ENCODE results near the gene KPNA6. TPM values are rescaled to one million over a fixed set of nuclear protein-coding genes. Genes with fewer than 3 reads are reported as not detected.
A peak's percentile ranks its signal among the peaks of the same experiment; 100 is the strongest.
"Not testable (repeated sequence)": the region's sequence is repeated elsewhere in the genome, so short reads cannot be mapped to it uniquely, and the experiment has no call there.

Gene KPNA6
- total and polyA plus RNA-seq, 4 experiments from 2014 or later = 25.4 to 62.5 (median 42.9) TPM

GRCh38 chr1:32151319-32151787 is 43.5 kb downstream of the KPNA6 start:
- H3K27me3 Mint-ChIP-seq = no peaks in the 10 kb centered on the region
- H3K4me1 Mint-ChIP-seq = peaks cover 6 to 25% (median 18%) of the 10 kb centered on the region in 4 donors
- DNase-seq = no peak
- ChIA-PET POLR2A (ENCODE audit: partially characterized antibody) (no interaction called here), CTCF (ENCODE audit: partially characterized antibody) (interaction anchor here (0.5 to 1.1 kb wide), 3 partner anchors 65 to 563 kb away, joined by 3 to 4 read pairs (median 3); no protein-coding TSS in a partner anchor)
- Histone ChIP-seq H3K4me1 (ENCODE audit: insufficient read depth, low read length) (no peaks in the 10 kb centered on the region), H3K36me3 (ENCODE audit: insufficient read depth, low read length) (peaks cover 6% of the 10 kb centered on the region), H3K4me3 (ENCODE audit: low read length in 2 of 2) (no peak overlapping the region), H3K9me3 (ENCODE audit: control insufficient read depth in 1 of 2, low read length in 2 of 2) (no peaks in the 10 kb centered on the region), H3K27me3 (ENCODE audit: insufficient read depth, low read length) (no peaks in the 10 kb centered on the region), H3K27ac (ENCODE audit: low read depth, low read length) (no peak overlapping the region)
- intact Hi-C loops (cut with micrococcal nuclease) = no loop called here
- H3K4me3 Mint-ChIP-seq = peak overlapping the region in 1 of 8 donors; percentile 44
- peaks cover 0 to 18% (median 11%) of the 10 kb centered on the region in 8 donors for H3K9me3 Mint-ChIP-seq
- H3K27ac Mint-ChIP-seq = peak overlapping the region in 2 of 7 donors; percentile 7 to 27
- peaks cover 27 to 33% of the 10 kb centered on the region in 2 donors for H3K36me3 Mint-ChIP-seq

DNA sequence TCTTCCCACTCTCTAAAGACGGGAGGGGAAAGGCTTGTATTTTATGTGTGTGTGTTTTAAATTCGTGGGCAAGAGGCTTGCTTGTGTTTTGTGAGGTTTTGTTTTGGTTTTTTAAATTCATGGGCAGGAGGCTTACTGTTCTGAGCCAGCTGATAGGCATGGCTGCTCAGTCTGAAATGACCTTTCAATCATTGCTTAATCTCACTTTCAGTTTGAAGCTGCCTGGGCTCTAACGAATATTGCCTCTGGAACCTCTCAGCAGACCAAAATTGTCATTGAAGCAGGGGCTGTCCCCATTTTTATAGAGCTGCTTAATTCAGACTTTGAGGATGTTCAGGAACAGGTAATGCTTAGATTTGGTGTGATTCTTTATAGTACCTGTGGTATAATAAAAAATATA is 51.3 kb downstream of the KPNA6 start:
- H3K4me1 Mint-ChIP-seq = peaks cover 0 to 4% (median under 1%) of the 10 kb centered on the region in 4 donors
- peak overlapping the region in 1 of 7 donors; percentile 64 for H3K27ac Mint-ChIP-seq
- POLR2A ChIA-PET (ENCODE audit: partially characterized antibody) = no interaction called here
- H3K9me3 ChIP-seq (ENCODE audit: control insufficient read depth in 1 of 2, low read length in 2 of 2) = no peaks in the 10 kb centered on the region
- intact Hi-C loops (cut with micrococcal nuclease) = no loop called here
- no peaks in the 10 kb centered on the region for H3K4me1 ChIP-seq (ENCODE audit: insufficient read depth, low read length)
- H3K27me3 ChIP-seq (ENCODE audit: insufficient read depth, low read length) = no peaks in the 10 kb centered on the region
- no peak overlapping the region for H3K27ac ChIP-seq (ENCODE audit: low read depth, low read length)
- H3K27me3 Mint-ChIP-seq = no peaks in the 10 kb centered on the region
- peaks cover 66 to 78% of the 10 kb centered on the region in 2 donors for H3K36me3 Mint-ChIP-seq
- H3K4me3 ChIP-seq (ENCODE audit: low read length in 2 of 2) = no peak overlapping the region
- CTCF ChIA-PET (ENCODE audit: partially characterized antibody) = interaction anchor here (1.1 kb wide), 1 partner anchor 242 kb away, joined by 3 read pairs; no protein-coding TSS in a partner anchor
- no peaks in the 10 kb centered on the region for H3K9me3 Mint-ChIP-seq
- H3K4me3 Mint-ChIP-seq = no peak overlapping the region
- no peak for DNase-seq
- peaks cover 71% of the 10 kb centered on the region for H3K36me3 ChIP-seq (ENCODE audit: insufficient read depth, low read length)

DNA sequence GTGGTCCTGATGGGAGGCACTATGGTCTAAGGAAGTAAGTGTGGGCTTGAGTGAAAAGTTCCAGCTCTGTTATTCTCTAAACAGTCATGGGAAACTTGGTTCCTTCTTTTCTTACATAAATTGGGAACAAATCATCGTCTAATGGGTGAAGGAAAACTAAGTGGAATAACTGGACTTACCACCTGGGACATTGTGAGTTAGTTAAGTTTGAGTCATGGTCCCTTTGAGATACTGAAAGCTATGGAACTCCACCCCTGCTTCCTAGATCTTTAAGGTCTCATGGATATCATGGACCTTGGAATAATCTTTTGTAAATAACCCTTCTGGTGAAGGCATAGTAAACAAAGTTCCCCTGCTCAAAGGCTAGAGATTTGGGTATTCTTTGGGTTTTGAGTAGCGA is 55.5 kb downstream of the KPNA6 start:
- ChIA-PET CTCF (ENCODE audit: partially characterized antibody) (interaction anchor here (1.2 kb wide), 1 partner anchor 237 kb away, joined by 3 read pairs; no protein-coding TSS in a partner anchor), POLR2A (ENCODE audit: partially characterized antibody) (interaction anchor here (1.2 kb wide), 1 partner anchor 17 kb away, joined by 3 read pairs; the partner anchor contains the start of gene TXLNA)
- Histone ChIP-seq H3K27ac (ENCODE audit: low read depth, low read length) (no peak overlapping the region), H3K27me3 (ENCODE audit: insufficient read depth, low read length) (no peaks in the 10 kb centered on the region), H3K9me3 (ENCODE audit: control insufficient read depth in 1 of 2, low read length in 2 of 2) (no peaks in the 10 kb centered on the region), H3K4me3 (ENCODE audit: low read length in 2 of 2) (no peak overlapping the region), H3K4me1 (ENCODE audit: insufficient read depth, low read length) (no peaks in the 10 kb centered on the region), H3K36me3 (ENCODE audit: insufficient read depth, low read length) (peaks cover 61% of the 10 kb centered on the region)
- peak overlapping the region in 1 of 7 donors; percentile 4 for H3K27ac Mint-ChIP-seq
- peaks cover 0 to 1% (median 0%) of the 10 kb centered on the region in 4 donors for H3K4me1 Mint-ChIP-seq
- peaks cover 54 to 69% of the 10 kb centered on the region in 2 donors for H3K36me3 Mint-ChIP-seq
- no peaks in the 10 kb centered on the region for H3K27me3 Mint-ChIP-seq
- intact Hi-C loops (cut with micrococcal nuclease) = no loop called here
- DNase-seq = no peak
- no peaks in the 10 kb centered on the region for H3K9me3 Mint-ChIP-seq
- H3K4me3 Mint-ChIP-seq = no peak overlapping the region

DNA sequence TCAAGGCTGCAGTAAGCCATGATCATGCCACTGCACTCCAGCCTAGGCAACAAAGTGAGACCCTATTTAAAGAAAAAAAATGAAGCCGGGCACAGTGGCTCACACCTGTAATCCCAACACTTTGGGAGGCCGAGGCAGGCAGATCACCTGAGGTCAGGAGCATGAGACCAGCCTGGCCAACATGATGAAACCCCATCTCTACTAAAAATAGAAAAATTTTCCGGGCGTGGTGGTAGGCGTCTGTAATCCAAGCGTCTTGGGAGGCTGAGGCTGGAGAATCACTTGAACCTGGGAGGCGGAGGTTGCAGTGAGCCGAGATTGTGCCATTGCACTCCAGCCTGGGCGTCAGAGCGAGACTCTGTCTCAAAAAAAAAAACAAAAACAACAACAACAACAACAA is 57.8 kb downstream of the KPNA6 start:
- H3K27me3 ChIP-seq (ENCODE audit: insufficient read depth, low read length); H3K9me3 ChIP-seq (ENCODE audit: control insufficient read depth in 1 of 2, low read length in 2 of 2); H3K4me1 Mint-ChIP-seq; H3K27ac Mint-ChIP-seq; intact Hi-C loops (cut with micrococcal nuclease); POLR2A ChIA-PET (ENCODE audit: partially characterized antibody); H3K9me3 Mint-ChIP-seq; DNase-seq; H3K4me3 ChIP-seq (ENCODE audit: low read length in 2 of 2); H3K27me3 Mint-ChIP-seq; H3K4me3 Mint-ChIP-seq; H3K27ac ChIP-seq (ENCODE audit: low read depth, low read length); H3K4me1 ChIP-seq (ENCODE audit: insufficient read depth, low read length): not testable (repeated sequence)
- H3K36me3 ChIP-seq (ENCODE audit: insufficient read depth, low read length) = peaks cover 63% of the 10 kb centered on the region
- peaks cover 50 to 64% of the 10 kb centered on the region in 2 donors for H3K36me3 Mint-ChIP-seq
- CTCF ChIA-PET (ENCODE audit: partially characterized antibody) = interaction anchor here (0.6 kb wide), 1 partner anchor 433 kb away, joined by 5 read pairs; no protein-coding TSS in a partner anchor

- peak overlapping the region in 1 of 7 donors; percentile 70 for H3K27ac Mint-ChIP-seq
Observed at GRCh38 chr1:32170991-32171390, 63.1 kb downstream of the KPNA6 start.

DNA sequence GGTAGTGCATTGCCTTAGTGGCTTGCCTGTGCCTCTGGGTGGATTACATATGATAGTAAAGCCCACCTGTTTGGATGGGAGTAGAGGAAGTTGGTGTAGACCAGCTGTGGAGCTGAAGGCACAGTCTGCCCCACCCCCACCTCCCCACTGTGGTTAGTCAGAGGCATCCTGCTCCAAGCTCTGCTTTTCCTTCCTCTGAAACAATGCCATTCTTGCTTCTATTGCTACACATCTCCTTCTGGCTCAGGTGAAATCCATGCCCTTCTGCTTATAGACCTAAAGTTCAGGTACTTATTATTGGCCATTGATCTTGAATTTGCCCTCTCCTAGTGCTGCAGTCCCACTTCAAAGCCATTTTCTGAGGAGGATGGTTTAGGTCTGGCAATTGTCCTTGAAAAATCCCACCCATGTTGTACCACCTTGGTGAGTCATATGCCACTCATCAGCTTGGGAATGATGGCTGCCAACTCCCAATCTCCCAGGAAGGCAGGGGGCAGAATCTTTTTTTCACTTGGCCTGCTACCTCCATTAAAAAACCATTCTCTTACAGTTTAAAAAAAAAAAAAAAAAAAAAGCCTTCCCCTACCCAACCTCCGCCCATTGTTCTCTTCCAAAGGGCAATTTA is 64.9 kb downstream of the KPNA6 start:
- intact Hi-C loops (cut with micrococcal nuclease) = no loop called here
- ChIA-PET CTCF (ENCODE audit: partially characterized antibody) (no interaction called here), POLR2A (ENCODE audit: partially characterized antibody) (interaction anchor here (1.4 kb wide), 1 partner anchor 65 kb away, joined by 3 read pairs; the partner anchor contains the start of gene KPNA6)
- Histone ChIP-seq H3K36me3 (ENCODE audit: insufficient read depth, low read length) (peaks cover 40% of the 10 kb centered on the region), H3K4me1 (ENCODE audit: insufficient read depth, low read length) (peaks cover 13% of the 10 kb centered on the region), H3K9me3 (ENCODE audit: control insufficient read depth in 1 of 2, low read length in 2 of 2) (no peaks in the 10 kb centered on the region), H3K27me3 (ENCODE audit: insufficient read depth, low read length) (no peaks in the 10 kb centered on the region), H3K4me3 (ENCODE audit: low read length in 2 of 2) (no peak overlapping the region), H3K27ac (ENCODE audit: low read depth, low read length) (no peak overlapping the region)
- no peak overlapping the region for H3K4me3 Mint-ChIP-seq
- H3K36me3 Mint-ChIP-seq = peaks cover 36 to 56% of the 10 kb centered on the region in 2 donors
- H3K9me3 Mint-ChIP-seq = peaks cover 0 to 1% (median 0%) of the 10 kb centered on the region in 8 donors
- H3K27ac Mint-ChIP-seq = peak overlapping the region; percentile 13 to 85 (median 52)
- peaks cover 8 to 12% (median 10%) of the 10 kb centered on the region in 4 donors for H3K4me1 Mint-ChIP-seq
- no peaks in the 10 kb centered on the region for H3K27me3 Mint-ChIP-seq
- no peak for DNase-seq

More at GRCh38 chr1:32170991-32171390, 63.1 kb downstream of the KPNA6 start:
- Histone ChIP-seq H3K4me3 (ENCODE audit: low read length in 2 of 2) (no peak overlapping the region), H3K27ac (ENCODE audit: low read depth, low read length) (no peak overlapping the region), H3K27me3 (ENCODE audit: insufficient read depth, low read length) (no peaks in the 10 kb centered on the region), H3K4me1 (ENCODE audit: insufficient read depth, low read length) (peaks cover 13% of the 10 kb centered on the region), H3K36me3 (ENCODE audit: insufficient read depth, low read length) (peaks cover 52% of the 10 kb centered on the region), H3K9me3 (ENCODE audit: control insufficient read depth in 1 of 2, low read length in 2 of 2) (no peaks in the 10 kb centered on the region)
- Mint-ChIP-seq H3K4me3 (no peak overlapping the region), H3K4me1 (peaks cover 8 to 12% (median 10%) of the 10 kb centered on the region in 4 donors), H3K36me3 (peaks cover 41 to 65% of the 10 kb centered on the region in 2 donors), H3K9me3 (peaks cover 0 to 1% (median 0%) of the 10 kb centered on the region in 8 donors), H3K27me3 (no peaks in the 10 kb centered on the region)
- POLR2A ChIA-PET (ENCODE audit: partially characterized antibody) = interaction anchor here (0.6 kb wide), 1 partner anchor 29 kb away, joined by 3 read pairs; no protein-coding TSS in a partner anchor
- intact Hi-C loops (cut with micrococcal nuclease) = no loop called here
- CTCF ChIA-PET (ENCODE audit: partially characterized antibody) = no interaction called here
- no peak for DNase-seq
